Limb (tissue), 2 donors: ENCODE measurements around the gene MYMX.

Source experiments
- DNase-seq, 2 donors: peaks; one replicate each; pipeline ENCODE4 v3.0.0-alpha.2; 2016; ENCODE audit errors: extremely low spot score in 2 of 2

MYMX gene

GRCh38 chr6:44232676-44233566 lies 16.2 kb downstream of the MYMX start:
- no peak for DNase-seq

GRCh38 chr6:44233567-44234100 lies 16.9 kb downstream of the MYMX start:
- no peak for DNase-seq

GRCh38 chr6:44234101-44235025 lies 17.6 kb downstream of the MYMX start:
- DNase-seq: peak; percentile 48 to 71

GRCh38 chr6:44235269-44235668 lies 18.5 kb downstream of the MYMX start:
- no peak for DNase-seq

GRCh38 chr6:44235891-44236516 lies 19.3 kb downstream of the MYMX start:
- DNase-seq: no peak

GRCh38 chr6:44237021-44237812 lies 20.5 kb downstream of the MYMX start:
- peak; percentile 79 for DNase-seq

GRCh38 chr6:44237813-44238433 lies 21.2 kb downstream of the MYMX start:
- peak; percentile 62 to 91 for DNase-seq

- DNase-seq: no peak
Observed at GRCh38 chr6:44238687-44239350, 22.1 kb downstream of the MYMX start.

GRCh38 chr6:44243345-44243744 lies 26.6 kb downstream of the MYMX start:
- DNase-seq: no peak

- DNase-seq: no peak
Observed at GRCh38 chr6:44245391-44245911, 28.7 kb downstream of the MYMX start.

- peak; percentile 88 to 95 for DNase-seq
Observed at GRCh38 chr6:44245912-44246662, 29.4 kb downstream of the MYMX start.

GRCh38 chr6:44246663-44247337 lies 30.1 kb downstream of the MYMX start, which contains the start of gene HSP90AB1:
Gene HSP90AB1, plus strand, starts transcription at chr6:44247101. Its CDS starts 1,529 bp downstream, at chr6:44248630.
- peak; percentile 94 to 97 for DNase-seq

- peak in 1 of 2 donors; percentile 82 for DNase-seq
Observed at GRCh38 chr6:44247338-44248302, 30.9 kb downstream of the MYMX start.

- no peak for DNase-seq
Observed at GRCh38 chr6:44248579-44248978, 31.9 kb downstream of the MYMX start.

- no peak for DNase-seq
Observed at GRCh38 chr6:44249082-44249748, 32.5 kb downstream of the MYMX start.

- DNase-seq: no peak
Observed at GRCh38 chr6:44250067-44250717, 33.5 kb downstream of the MYMX start.
